Right lobe of liver (tissue), 6 donors: ENCODE data around the gene PFN3. TPM values are rescaled to one million over a fixed set of nuclear protein-coding genes. Genes with fewer than 3 reads are reported as not detected.

Source experiments
- ATAC-seq, 4 donors: fragments of 200-7000 bp; cut with Tn5 transposase; one replicate each; pipeline ENCODE4 v1.9.1; 2020; ENCODE audit warnings: mild to moderate bottlenecking in 4 of 4, moderate library complexity in 4 of 4
- DNase-seq, 3 donors: peaks; one replicate each; pipeline ENCODE4 v3.0.0-alpha.2; 2020
- H3K27ac ChIP-seq, 3 donors: fragments of 200-600 bp; one replicate each; pipeline ENCODE4 v1.8.0; 2022
- H3K27me3 ChIP-seq, 2 donors: fragments of 200-600 bp; one replicate each; pipeline ENCODE4 v1.8.0; 2022
- H3K36me3 ChIP-seq, 4 donors: fragments of 200-600 bp; sonication (generic) in 1 of 4; one replicate each; pipeline versions ENCODE4 v1.5.1 to v1.8.0; 2017 to 2022; ENCODE audit warnings: control low read depth in 1 of 4
- H3K4me1 ChIP-seq, 4 donors: fragments of 200-600 bp; sonication (generic) in 1 of 4; one replicate each; pipeline versions ENCODE4 v1.5.1 to v1.8.0; 2017 to 2022; ENCODE audit warnings: control low read depth in 1 of 4
- H3K4me3 ChIP-seq, 3 donors: fragments of 200-600 bp; one replicate each; pipeline ENCODE4 v1.8.0; 2022
- H3K9me3 ChIP-seq, 4 donors: fragments of 200-600 bp; sonication (generic) in 1 of 4; one replicate each; pipeline versions ENCODE4 v1.5.1 to v1.8.0; 2017 to 2022; ENCODE audit warnings: control low read depth in 1 of 4
- POLR2A ChIP-seq: fragments of 450-650 bp; IDR thresholded peaks from one replicate; pipeline ENCODE4 v1.6.1; 2017; ENCODE audit warnings: antibody characterized with exemption, mild to moderate bottlenecking
- WGBS: methylation state at CpG from one replicate; pipeline ENCODE4 v1.1.6; 2018; ENCODE audit warnings: low coverage, low lambda C conversion rate; ENCODE audit not compliant: insufficient coverage; ENCODE audit errors: missing lambda C conversion rate; 5-methylcytosine and 5-hydroxymethylcytosine counted together
- intact Hi-C, 2 donors: fragments of 100-400 bp; cut with DNase I; formaldehyde crosslinking; loops; one replicate each; pipeline versions ENCODE4 v1.11.2 to v1.14.1; 2022
- total RNA-seq, 6 experiments: library from RNA; depleted of rRNA in 2 of 6; stranded (reverse); fragments of >200 nt in 2 of 6; fragmentation: NEBNext Ultra II Directional in 3 of 6; extraction: Animal tissue kit (Norgen Biotek cat#: 25700) in 3 of 6; gene quantifications; one replicate each; pipeline versions ENCODE4 v1.1.0 to v1.2.4, GENCODE V29; 2016 to 2023
- TF ChIP-seq, protein P1 (sequence below), 4 donors: fragments of 200-600 bp in 3 of 4; fragments of 450-650 bp in 1 of 4; IDR thresholded peaks; one replicate each; pipeline versions ENCODE4 v1.5.1 to v1.8.0; 2016 to 2022; ENCODE audit warnings: antibody characterized with exemption in 4 of 4, mild to moderate bottlenecking in 2 of 4
- donor health status: DM: no; HTN: yes; CAD: no.
- donor health status: DM: no; HTN: no; CAD: no.
- donor health status: DM: no; HTN: no; CAD: no.
- donor health status: DM: no; HTN: yes; CAD: no.
- donor health status: DM: no; HTN: yes; CAD: no.

PFN3 gene
- total RNA-seq, 6 experiments from 2014 or later: not detected

DNA sequence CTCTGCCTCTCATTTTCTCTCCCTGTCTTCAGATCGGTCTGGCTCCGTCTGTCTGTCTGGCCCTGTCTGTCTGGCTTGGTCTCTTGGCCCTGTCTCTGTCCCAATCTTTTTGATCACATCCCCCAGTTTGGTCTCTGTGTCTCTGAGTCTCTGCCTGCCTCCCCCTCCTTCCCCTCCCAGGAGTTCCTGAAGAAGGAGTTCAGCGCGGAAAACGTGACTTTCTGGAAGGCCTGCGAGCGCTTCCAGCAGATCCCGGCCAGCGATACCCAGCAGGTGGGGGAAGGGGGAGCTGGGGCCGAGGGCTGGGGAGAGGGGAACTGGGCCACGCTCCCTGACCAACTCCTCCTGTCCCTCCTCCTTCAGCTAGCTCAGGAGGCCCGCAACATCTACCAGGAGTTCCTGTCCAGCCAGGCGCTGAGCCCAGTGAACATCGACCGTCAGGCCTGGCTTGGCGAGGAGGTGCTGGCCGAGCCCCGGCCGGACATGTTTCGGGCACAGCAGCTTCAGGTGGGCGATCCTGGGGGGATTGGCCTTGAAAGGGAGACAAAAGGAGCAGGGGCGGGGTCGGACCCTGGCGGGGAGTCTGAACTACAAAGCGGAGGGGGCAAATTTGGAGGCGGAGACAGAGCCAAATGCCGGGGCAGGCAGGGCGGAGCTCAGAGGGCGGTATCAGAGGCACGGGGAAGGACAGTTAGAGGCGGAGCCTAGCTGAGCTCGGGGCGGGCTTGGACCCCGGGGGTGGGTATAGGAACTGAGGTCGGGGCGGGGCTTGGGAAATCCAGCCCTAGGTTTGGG, 33.7 kb downstream of the PFN3 start:
- TF ChIP-seq POLR2A: peak; percentile 71
- TF ChIP-seq, protein P1, sequence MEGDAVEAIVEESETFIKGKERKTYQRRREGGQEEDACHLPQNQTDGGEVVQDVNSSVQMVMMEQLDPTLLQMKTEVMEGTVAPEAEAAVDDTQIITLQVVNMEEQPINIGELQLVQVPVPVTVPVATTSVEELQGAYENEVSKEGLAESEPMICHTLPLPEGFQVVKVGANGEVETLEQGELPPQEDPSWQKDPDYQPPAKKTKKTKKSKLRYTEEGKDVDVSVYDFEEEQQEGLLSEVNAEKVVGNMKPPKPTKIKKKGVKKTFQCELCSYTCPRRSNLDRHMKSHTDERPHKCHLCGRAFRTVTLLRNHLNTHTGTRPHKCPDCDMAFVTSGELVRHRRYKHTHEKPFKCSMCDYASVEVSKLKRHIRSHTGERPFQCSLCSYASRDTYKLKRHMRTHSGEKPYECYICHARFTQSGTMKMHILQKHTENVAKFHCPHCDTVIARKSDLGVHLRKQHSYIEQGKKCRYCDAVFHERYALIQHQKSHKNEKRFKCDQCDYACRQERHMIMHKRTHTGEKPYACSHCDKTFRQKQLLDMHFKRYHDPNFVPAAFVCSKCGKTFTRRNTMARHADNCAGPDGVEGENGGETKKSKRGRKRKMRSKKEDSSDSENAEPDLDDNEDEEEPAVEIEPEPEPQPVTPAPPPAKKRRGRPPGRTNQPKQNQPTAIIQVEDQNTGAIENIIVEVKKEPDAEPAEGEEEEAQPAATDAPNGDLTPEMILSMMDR (IDR thresholded peaks at IDR 0.05): no peak
- H3K9me3 ChIP-seq: no peaks in the 10 kb centered on the region
- DNase-seq (peak; percentile 94 to 97 (median 96)), ATAC-seq (peak; percentile 69 to 81 (median 72))
- no peaks in the 10 kb centered on the region for H3K27me3 ChIP-seq
- peak overlapping the region; percentile 37 to 65 (median 50) for H3K4me3 ChIP-seq
- no peaks in the 10 kb centered on the region for H3K36me3 ChIP-seq
- H3K27ac ChIP-seq: peak overlapping the region; percentile 71 to 93 (median 93)
- peaks cover 0 to 71% (median 27%) of the 10 kb centered on the region in 4 donors for H3K4me1 ChIP-seq
- intact Hi-C loops: no loop called here
- WGBS: 14% methylated on average over 25 of the region's 36 CpGs

DNA sequence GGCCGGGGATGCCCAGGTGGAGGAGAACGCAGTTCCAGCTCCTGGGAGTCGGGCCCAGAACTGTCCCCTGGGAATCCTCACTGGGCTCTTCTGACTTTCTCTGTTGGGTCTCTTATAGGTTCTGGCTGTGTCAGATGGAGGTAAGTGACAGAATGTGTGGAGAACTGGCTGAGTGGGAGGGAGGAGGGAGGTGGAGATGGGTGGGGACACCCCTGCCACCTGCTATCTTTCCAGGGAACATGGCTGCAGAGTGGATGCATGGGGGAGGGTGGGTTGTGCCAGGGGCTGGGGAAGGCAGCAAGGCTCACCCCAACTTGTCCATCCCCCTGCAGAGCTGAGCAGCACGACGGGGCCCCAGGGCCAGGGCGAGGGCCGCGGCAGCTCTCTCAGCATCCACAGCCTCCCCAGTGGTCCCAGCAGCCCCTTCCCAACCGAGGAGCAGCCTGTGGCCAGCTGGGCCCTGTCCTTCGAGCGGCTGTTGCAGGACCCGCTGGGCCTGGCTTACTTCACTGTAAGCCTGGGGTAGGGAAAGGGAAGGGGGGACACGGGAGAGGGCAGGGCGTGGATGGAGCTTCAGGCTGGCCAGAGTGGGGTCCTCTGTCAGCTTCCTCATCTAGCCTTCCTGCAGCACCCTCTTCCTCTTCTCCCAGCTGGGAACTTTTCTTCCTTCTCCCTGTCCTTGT, 34.5 kb downstream of the PFN3 start:
- H3K4me1 ChIP-seq: peaks cover 0 to 66% (median 31%) of the 10 kb centered on the region in 4 donors

DNA sequence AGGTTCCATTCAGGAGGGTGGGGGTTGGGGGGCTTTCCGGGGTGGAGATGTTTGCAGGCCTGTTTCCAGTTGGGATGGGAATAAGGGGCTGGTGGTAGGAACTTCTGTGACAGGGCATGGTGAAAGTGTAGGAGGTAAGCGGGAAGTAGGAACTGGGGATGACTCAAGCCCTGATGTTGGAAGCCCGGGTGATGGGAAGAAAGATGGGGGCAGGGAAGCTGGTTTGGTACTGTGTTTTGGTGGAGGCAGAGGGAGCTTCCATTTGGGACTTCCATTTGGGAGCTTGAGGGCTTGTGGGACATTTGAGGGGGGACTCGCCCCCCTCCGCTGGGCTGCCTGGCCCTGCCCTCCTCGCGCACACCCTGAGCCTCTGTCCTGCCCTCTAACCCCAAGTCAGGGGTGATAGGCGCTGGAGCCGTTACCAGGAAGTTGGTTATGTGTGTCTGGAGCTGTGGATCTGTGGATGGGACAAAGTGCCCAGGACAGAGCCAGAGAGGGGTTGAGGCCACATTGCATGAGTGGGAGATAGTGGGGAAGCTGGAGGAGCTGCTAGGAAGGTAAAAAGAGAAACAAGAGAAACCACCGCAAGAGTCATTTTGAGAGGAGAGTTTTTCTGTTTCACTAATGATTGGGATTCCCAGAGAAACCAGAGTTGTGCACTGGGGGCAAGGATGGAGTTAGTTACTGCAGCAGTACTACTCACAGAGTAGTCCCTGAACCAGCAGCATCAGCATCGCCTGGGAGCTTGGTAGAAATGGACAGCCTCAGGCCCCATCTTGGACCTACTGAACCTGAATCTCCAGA, 36.1 kb downstream of the PFN3 start:
- no peak overlapping the region for H3K27ac ChIP-seq
- no peaks in the 10 kb centered on the region for H3K9me3 ChIP-seq
- peaks cover 0 to 63% (median 33%) of the 10 kb centered on the region in 4 donors for H3K4me1 ChIP-seq
- TF ChIP-seq POLR2A: no peak
- TF ChIP-seq, protein P1 (IDR thresholded peaks at IDR 0.05): no peak
- no peak overlapping the region for H3K4me3 ChIP-seq
- DNase-seq: peak in 1 of 3 donors; percentile 37
- ATAC-seq: no peak
- H3K27me3 ChIP-seq: no peaks in the 10 kb centered on the region
- intact Hi-C loops: no loop called here
- 51% methylated on average over 6 of the region's 11 CpGs for WGBS
- H3K36me3 ChIP-seq: no peaks in the 10 kb centered on the region

More for the DNA sequence above, 34.5 kb downstream of the PFN3 start:
- no peaks in the 10 kb centered on the region for H3K36me3 ChIP-seq
- H3K9me3 ChIP-seq: no peaks in the 10 kb centered on the region
- peak overlapping the region; percentile 71 to 93 (median 93) for H3K27ac ChIP-seq
- no peaks in the 10 kb centered on the region for H3K27me3 ChIP-seq
- no peak overlapping the region for H3K4me3 ChIP-seq
- peak in 1 of 3 donors; percentile 53 for DNase-seq
- ATAC-seq: no peak
- WGBS: 86% methylated on average over 5 of the region's 14 CpGs
- TF ChIP-seq, protein P1 (IDR thresholded peaks at IDR 0.05): no peak
- intact Hi-C loops: no loop called here

DNA sequence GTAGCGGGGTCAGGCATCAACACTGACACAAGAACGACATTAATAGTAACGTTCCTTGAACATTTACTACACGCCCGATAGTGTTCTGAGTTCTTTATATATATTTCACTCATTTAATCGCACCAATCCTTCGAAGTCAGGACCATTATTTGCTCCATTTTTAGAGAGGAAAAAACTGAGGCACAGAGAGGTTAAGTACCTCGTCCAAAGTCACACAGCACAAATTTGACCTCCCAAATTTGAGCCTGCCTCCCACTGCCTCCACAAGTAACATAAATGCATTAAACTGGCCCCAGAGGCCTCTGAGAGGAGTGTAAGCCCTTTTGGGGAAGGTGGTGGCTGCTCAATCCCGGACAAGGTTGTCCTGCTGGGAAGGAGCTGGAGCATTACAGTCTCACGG, 36.9 kb downstream of the PFN3 start:
- no peaks in the 10 kb centered on the region for H3K9me3 ChIP-seq
- 32% methylated on average over 10 of the region's 10 CpGs for WGBS
- H3K4me1 ChIP-seq: peaks cover 0 to 63% (median 33%) of the 10 kb centered on the region in 4 donors
- no peaks in the 10 kb centered on the region for H3K36me3 ChIP-seq
- intact Hi-C loops: no loop called here
- ATAC-seq (no peak), DNase-seq (peak in 1 of 3 donors; percentile 11)
- peak overlapping the region in 1 of 3 donors; percentile 94 for H3K27ac ChIP-seq
- H3K27me3 ChIP-seq: no peaks in the 10 kb centered on the region
- H3K4me3 ChIP-seq: peak overlapping the region; percentile 44 to 68 (median 58)
- no peak for TF ChIP-seq POLR2A
- TF ChIP-seq, protein P1 (IDR thresholded peaks at IDR 0.05): no peak
